ENCODE results near the gene ADAMTS17.

Gene ADAMTS17

DNA sequence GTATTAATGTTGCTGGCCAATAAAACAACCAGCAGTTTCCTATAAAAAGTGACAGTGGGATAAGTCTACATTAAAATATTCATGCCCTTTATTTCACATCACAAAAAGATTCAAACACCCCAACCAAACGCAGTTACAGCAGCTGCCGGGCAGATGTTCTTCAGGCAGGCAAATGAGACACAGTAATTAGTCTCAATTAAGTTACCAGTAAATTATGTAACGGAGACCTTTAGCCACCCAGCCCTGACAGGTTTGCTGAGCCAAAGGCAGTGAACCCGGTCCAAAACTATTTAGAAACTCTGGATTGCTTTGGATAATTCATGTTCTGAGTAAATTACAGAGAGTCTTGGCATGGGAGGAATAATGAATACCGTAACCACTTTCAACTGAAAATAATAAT lies 319.4 kb downstream of the ADAMTS17 start:
- H2AFZ ChIP-seq (ENCODE audit: low read length), result no peak overlapping the region
- no peaks in the 10 kb centered on the region for H3K79me2 ChIP-seq (ENCODE audit: insufficient read depth, low read length)
- H3K4me3 ChIP-seq (ENCODE audit: low read length, poor library complexity, severe bottlenecking), result no peak overlapping the region
- no peak overlapping the region for H3K9ac ChIP-seq (ENCODE audit: low read depth, low read length, poor library complexity, severe bottlenecking)
- TF ChIP-seq EZH2phosphoT487 (IDR thresholded peaks at IDR 0.05; ENCODE audit: borderline replicate concordance), result no peak
- TF ChIP-seq, protein P1, sequence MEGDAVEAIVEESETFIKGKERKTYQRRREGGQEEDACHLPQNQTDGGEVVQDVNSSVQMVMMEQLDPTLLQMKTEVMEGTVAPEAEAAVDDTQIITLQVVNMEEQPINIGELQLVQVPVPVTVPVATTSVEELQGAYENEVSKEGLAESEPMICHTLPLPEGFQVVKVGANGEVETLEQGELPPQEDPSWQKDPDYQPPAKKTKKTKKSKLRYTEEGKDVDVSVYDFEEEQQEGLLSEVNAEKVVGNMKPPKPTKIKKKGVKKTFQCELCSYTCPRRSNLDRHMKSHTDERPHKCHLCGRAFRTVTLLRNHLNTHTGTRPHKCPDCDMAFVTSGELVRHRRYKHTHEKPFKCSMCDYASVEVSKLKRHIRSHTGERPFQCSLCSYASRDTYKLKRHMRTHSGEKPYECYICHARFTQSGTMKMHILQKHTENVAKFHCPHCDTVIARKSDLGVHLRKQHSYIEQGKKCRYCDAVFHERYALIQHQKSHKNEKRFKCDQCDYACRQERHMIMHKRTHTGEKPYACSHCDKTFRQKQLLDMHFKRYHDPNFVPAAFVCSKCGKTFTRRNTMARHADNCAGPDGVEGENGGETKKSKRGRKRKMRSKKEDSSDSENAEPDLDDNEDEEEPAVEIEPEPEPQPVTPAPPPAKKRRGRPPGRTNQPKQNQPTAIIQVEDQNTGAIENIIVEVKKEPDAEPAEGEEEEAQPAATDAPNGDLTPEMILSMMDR (conservative IDR thresholded peaks at IDR 0.05; ENCODE audit: low read length), result no peak
- no peak overlapping the region for H3K4me2 ChIP-seq (ENCODE audit: low read depth, low read length, poor library complexity, severe bottlenecking)
- H3F3A ChIP-seq (ENCODE audit: low read depth), result no peaks in the 10 kb centered on the region
- no peaks in the 10 kb centered on the region for H3K9me2 ChIP-seq (replicated peaks; ENCODE audit: low read depth, low read length)
- no peaks in the 10 kb centered on the region for H4K20me1 ChIP-seq (ENCODE audit: insufficient read depth, low read length, poor library complexity, severe bottlenecking)
- no peaks in the 10 kb centered on the region for H3K27me3 ChIP-seq (ENCODE audit: insufficient read depth, low read length, poor library complexity, severe bottlenecking)
- no peaks in the 10 kb centered on the region for H3K9me3 ChIP-seq (ENCODE audit: insufficient read depth, low read depth, low read length)
- no peaks in the 10 kb centered on the region for H3K36me3 ChIP-seq (ENCODE audit: insufficient read depth, low read length)
- H3K4me1 ChIP-seq (ENCODE audit: insufficient read depth, low read length, poor library complexity, severe bottlenecking), result no peaks in the 10 kb centered on the region

- no peaks in the 10 kb centered on the region for H3K4me1 ChIP-seq (ENCODE audit: insufficient read depth, low read length, poor library complexity, severe bottlenecking)
- H4K20me1 ChIP-seq (ENCODE audit: insufficient read depth, low read length, poor library complexity, severe bottlenecking), result no peaks in the 10 kb centered on the region
- H3F3A ChIP-seq (ENCODE audit: low read depth), result no peaks in the 10 kb centered on the region
- no peak overlapping the region for H2AFZ ChIP-seq (ENCODE audit: low read length)
- H3K9ac ChIP-seq (ENCODE audit: low read depth, low read length, poor library complexity, severe bottlenecking), result no peak overlapping the region
- H3K9me3 ChIP-seq (ENCODE audit: insufficient read depth, low read depth, low read length), result no peaks in the 10 kb centered on the region
- no peaks in the 10 kb centered on the region for H3K36me3 ChIP-seq (ENCODE audit: insufficient read depth, low read length)
- H3K79me2 ChIP-seq (ENCODE audit: insufficient read depth, low read length), result no peaks in the 10 kb centered on the region
- H3K9me2 ChIP-seq (replicated peaks; ENCODE audit: low read depth, low read length), result no peaks in the 10 kb centered on the region
- H3K27me3 ChIP-seq (ENCODE audit: insufficient read depth, low read length, poor library complexity, severe bottlenecking), result no peaks in the 10 kb centered on the region
- no peak for TF ChIP-seq EZH2phosphoT487 (IDR thresholded peaks at IDR 0.05; ENCODE audit: borderline replicate concordance)
- TF ChIP-seq, protein P1 (conservative IDR thresholded peaks at IDR 0.05; ENCODE audit: low read length), result no peak
- no peak overlapping the region for H3K4me2 ChIP-seq (ENCODE audit: low read depth, low read length, poor library complexity, severe bottlenecking)
- H3K4me3 ChIP-seq (ENCODE audit: low read length, poor library complexity, severe bottlenecking), result no peak overlapping the region
These were observed 320.1 kb downstream of the ADAMTS17 start for GRCh38 chr15:100021653-100022052.

- no peak overlapping the region for H3K9ac ChIP-seq (ENCODE audit: low read depth, low read length, poor library complexity, severe bottlenecking)
- no peak overlapping the region for H2AFZ ChIP-seq (ENCODE audit: low read length)
- H4K20me1 ChIP-seq (ENCODE audit: insufficient read depth, low read length, poor library complexity, severe bottlenecking), result no peaks in the 10 kb centered on the region
- no peaks in the 10 kb centered on the region for H3K9me2 ChIP-seq (replicated peaks; ENCODE audit: low read depth, low read length)
- no peaks in the 10 kb centered on the region for H3K4me1 ChIP-seq (ENCODE audit: insufficient read depth, low read length, poor library complexity, severe bottlenecking)
- no peaks in the 10 kb centered on the region for H3K36me3 ChIP-seq (ENCODE audit: insufficient read depth, low read length)
- H3K9me3 ChIP-seq (ENCODE audit: insufficient read depth, low read depth, low read length), result no peaks in the 10 kb centered on the region
- TF ChIP-seq, protein P1 (conservative IDR thresholded peaks at IDR 0.05; ENCODE audit: low read length), result no peak
- TF ChIP-seq EZH2phosphoT487 (IDR thresholded peaks at IDR 0.05; ENCODE audit: borderline replicate concordance), result no peak
- no peaks in the 10 kb centered on the region for H3K79me2 ChIP-seq (ENCODE audit: insufficient read depth, low read length)
- H3K4me3 ChIP-seq (ENCODE audit: low read length, poor library complexity, severe bottlenecking), result no peak overlapping the region
- H3K4me2 ChIP-seq (ENCODE audit: low read depth, low read length, poor library complexity, severe bottlenecking), result no peak overlapping the region
- no peaks in the 10 kb centered on the region for H3K27me3 ChIP-seq (ENCODE audit: insufficient read depth, low read length, poor library complexity, severe bottlenecking)
- no peaks in the 10 kb centered on the region for H3F3A ChIP-seq (ENCODE audit: low read depth)
These were observed 321.2 kb downstream of the ADAMTS17 start for GRCh38 chr15:100020614-100021013.
